Nephron (organoid): ENCODE measurements around the gene TDRD9.

Experiments
- H3K27ac Mint-ChIP-seq, 3 experiments: 2 replicates each; pipeline ENCODE4 v1.8.0; 2020; ENCODE audit warnings: mixed read lengths in 3 of 3, mild to moderate bottlenecking in 2 of 3, moderate library complexity in 1 of 3
- H3K27me3 Mint-ChIP-seq: 2 replicates; pipeline ENCODE4 v1.8.0; 2021; ENCODE audit warnings: low read depth, mild to moderate bottlenecking, moderate library complexity, mixed read lengths
- H3K36me3 Mint-ChIP-seq: 2 replicates; pipeline ENCODE4 v1.8.0; 2020; ENCODE audit warnings: low read depth, mixed read lengths
- H3K4me1 Mint-ChIP-seq: 2 replicates; pipeline ENCODE4 v1.8.0; 2020; ENCODE audit warnings: mixed read lengths
- H3K4me3 Mint-ChIP-seq, 3 experiments: 2 replicates each; pipeline ENCODE4 v1.8.0; 2020; ENCODE audit warnings: mild to moderate bottlenecking in 3 of 3, mixed read lengths in 3 of 3, moderate library complexity in 2 of 3
- H3K9me3 Mint-ChIP-seq: 2 replicates; pipeline ENCODE4 v1.8.0; 2020; ENCODE audit warnings: mixed read lengths
- CTCF ChIP-seq, 3 experiments: fragments of 200-600 bp; sonication (generic); IDR thresholded peaks; one replicate each; pipeline ENCODE4 v1.5.0; 2021; ENCODE audit warnings: antibody characterized with exemption in 3 of 3; ENCODE audit not compliant: unreplicated experiment in 3 of 3

The TDRD9 gene

GRCh38 chr14:103890821-103891666, 37.2 kb upstream of the TDRD9 start:
- Mint-ChIP-seq H3K27me3 (peaks cover 9% of the 10 kb centered on the region), H3K27ac (no peak overlapping the region), H3K9me3 (no peaks in the 10 kb centered on the region), H3K4me1 (peaks cover 8% of the 10 kb centered on the region), H3K36me3 (no peaks in the 10 kb centered on the region), H3K4me3 (no peak overlapping the region)
- TF ChIP-seq CTCF (IDR thresholded peaks at IDR 0.05; ENCODE audit: unreplicated experiment in 3 of 3) = no peak

- Mint-ChIP-seq H3K4me1 (peaks cover 1% of the 10 kb centered on the region), H3K9me3 (peaks cover 4% of the 10 kb centered on the region), H3K4me3 (no peak overlapping the region), H3K27me3 (peaks cover 6% of the 10 kb centered on the region), H3K27ac (no peak overlapping the region), H3K36me3 (peaks cover 5% of the 10 kb centered on the region)
- TF ChIP-seq CTCF (IDR thresholded peaks at IDR 0.05; ENCODE audit: unreplicated experiment in 3 of 3) = no peak
Measured at GRCh38 chr14:103891667-103892215, 36.5 kb upstream of the TDRD9 start.

GRCh38 chr14:103892247-103892646, 36.0 kb upstream of the TDRD9 start:
- H3K36me3 Mint-ChIP-seq = peaks cover 5% of the 10 kb centered on the region

GRCh38 chr14:103894034-103894722, 34.1 kb upstream of the TDRD9 start:
- peaks cover 5% of the 10 kb centered on the region for H3K27me3 Mint-ChIP-seq
- no peak for TF ChIP-seq CTCF (IDR thresholded peaks at IDR 0.05; ENCODE audit: unreplicated experiment in 3 of 3)
- peaks cover 7% of the 10 kb centered on the region for H3K4me1 Mint-ChIP-seq
- H3K9me3 Mint-ChIP-seq = peaks cover 4% of the 10 kb centered on the region
- peaks cover 5% of the 10 kb centered on the region for H3K36me3 Mint-ChIP-seq
- no peak overlapping the region for H3K4me3 Mint-ChIP-seq
- H3K27ac Mint-ChIP-seq = no peak overlapping the region

More at GRCh38 chr14:103892247-103892646, 36.0 kb upstream of the TDRD9 start:
- H3K4me1 Mint-ChIP-seq = peaks cover 2% of the 10 kb centered on the region
- H3K4me3 Mint-ChIP-seq = no peak overlapping the region
- H3K27me3 Mint-ChIP-seq = peaks cover 5% of the 10 kb centered on the region
- peaks cover 4% of the 10 kb centered on the region for H3K9me3 Mint-ChIP-seq
- TF ChIP-seq CTCF (IDR thresholded peaks at IDR 0.05; ENCODE audit: unreplicated experiment in 3 of 3) = no peak
- H3K27ac Mint-ChIP-seq = no peak overlapping the region

- Mint-ChIP-seq H3K9me3 (peaks cover 4% of the 10 kb centered on the region), H3K27ac (no peak overlapping the region), H3K36me3 (peaks cover 5% of the 10 kb centered on the region), H3K4me3 (no peak overlapping the region), H3K27me3 (peaks cover 5% of the 10 kb centered on the region), H3K4me1 (peaks cover 7% of the 10 kb centered on the region)
- no peak for TF ChIP-seq CTCF (IDR thresholded peaks at IDR 0.05; ENCODE audit: unreplicated experiment in 3 of 3)
Measured at GRCh38 chr14:103894723-103895059, 33.6 kb upstream of the TDRD9 start.
